ELR (cell line): Measurements from ENCODE around the gene SLC44A2.

ENCODE experiments used
- DNase-seq: peaks from one replicate; pipeline ENCODE4 v3.0.0-alpha.2; 2015; ENCODE audit warnings: low read depth

The SLC44A2 gene

GRCh38 chr19:10682397-10683063, 57.2 kb downstream of the SLC44A2 start:
- DNase-seq = no peak

GRCh38 chr19:10683064-10683426, 57.7 kb downstream of the SLC44A2 start:
- DNase-seq = no peak

DNA sequence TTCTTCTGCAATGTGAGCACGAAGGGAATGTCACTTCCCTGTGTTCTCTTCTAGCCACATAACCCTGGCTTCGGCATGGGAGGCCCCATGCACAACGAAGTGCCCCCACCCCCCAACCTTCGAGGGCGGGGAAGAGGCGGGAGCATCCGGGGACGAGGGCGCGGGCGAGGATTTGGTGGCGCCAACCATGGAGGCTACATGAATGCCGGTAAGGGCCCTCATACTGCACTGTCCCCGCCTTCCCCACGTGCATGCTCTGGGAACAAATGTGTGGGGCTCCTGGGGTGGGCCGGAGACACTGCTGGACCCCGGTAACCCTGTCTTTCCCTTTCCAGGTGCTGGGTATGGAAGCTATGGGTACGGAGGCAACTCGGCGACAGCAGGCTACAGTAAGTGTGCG, 58.2 kb downstream of the SLC44A2 start:
- DNase-seq = no peak

DNA sequence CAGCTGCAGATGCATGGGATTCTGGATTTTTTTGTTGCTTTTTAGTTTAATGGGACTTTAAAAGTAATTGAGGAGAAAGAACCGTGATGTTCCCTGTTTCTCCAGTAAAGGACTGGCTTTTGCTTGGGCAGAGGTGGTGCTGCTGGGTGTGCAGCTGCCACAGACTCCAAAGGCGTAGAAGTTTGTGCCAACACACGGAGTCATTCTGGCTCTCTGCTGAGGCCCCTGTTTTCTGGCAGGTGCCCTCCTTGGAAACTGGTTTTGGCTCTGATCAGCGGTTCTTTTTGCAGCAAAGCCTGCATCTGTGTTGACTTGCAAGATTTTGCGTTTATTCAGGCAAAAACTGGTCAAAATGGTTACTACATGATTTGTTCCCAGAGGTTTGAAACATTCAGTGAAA, 59.9 kb downstream of the SLC44A2 start:
- no peak for DNase-seq

- no peak for DNase-seq
Observed at GRCh38 chr19:10686193-10686592, 60.8 kb downstream of the SLC44A2 start.

- DNase-seq = peak; percentile 59
Observed at GRCh38 chr19:10686661-10687517, 61.5 kb downstream of the SLC44A2 start.

DNA sequence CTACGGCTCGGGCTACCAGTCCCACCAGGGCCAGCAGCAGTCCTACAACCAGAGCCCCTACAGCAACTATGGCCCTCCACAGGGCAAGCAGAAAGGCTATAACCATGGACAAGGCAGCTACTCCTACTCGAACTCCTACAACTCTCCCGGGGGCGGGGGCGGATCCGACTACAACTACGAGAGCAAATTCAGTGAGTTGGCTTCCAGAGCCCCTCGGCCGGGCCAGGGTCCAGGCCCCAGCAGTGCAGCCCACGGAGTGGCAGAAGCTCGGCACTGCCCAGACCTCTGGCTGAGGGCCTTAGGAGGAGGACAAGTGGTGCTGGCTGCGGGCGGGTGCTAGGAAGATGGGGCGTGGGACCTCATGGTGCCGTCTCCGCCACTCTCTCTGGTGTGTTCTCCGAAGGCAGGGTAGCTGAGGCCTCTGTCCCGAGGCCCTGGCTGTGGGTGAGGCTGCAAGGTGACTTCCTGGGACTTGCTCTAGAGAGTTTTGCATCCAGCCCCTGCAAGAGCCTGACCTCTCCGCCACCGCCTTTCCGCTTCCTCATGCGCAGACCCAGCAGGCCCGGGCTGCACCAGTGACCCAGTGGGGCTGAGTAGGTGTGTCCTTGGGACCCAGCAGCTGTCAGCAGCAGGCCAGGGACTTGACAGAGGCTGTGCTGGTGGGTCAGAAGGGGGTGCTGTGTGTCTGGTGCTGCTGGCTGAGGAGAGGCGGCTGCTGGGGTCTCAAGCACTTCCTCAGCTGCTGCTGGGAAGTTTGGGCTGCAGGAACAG, 62.4 kb downstream of the SLC44A2 start:
- no peak for DNase-seq

- no peak for DNase-seq
Observed at GRCh38 chr19:10688545-10689280, 63.4 kb downstream of the SLC44A2 start.

DNA sequence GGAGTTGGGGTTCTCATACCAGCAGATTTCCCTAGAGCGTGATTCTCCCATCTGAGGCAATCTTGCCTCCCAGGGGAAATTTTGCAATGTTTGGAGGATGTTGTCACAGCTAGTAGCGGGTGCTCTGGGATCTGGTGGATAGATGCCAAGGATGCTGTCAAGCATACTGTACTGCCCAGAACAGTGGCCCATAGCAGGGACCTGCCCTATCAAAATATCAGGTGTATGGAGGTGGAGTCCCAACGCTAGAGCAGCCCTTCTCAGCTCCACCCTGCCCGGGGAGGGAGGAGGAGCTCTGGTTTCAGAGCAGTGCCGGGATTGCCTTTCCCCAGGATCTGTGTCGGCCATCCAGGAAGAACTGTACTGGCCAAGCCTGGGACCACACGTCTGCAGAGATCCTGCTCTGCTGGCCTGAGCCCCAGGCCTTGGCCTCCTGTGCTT, 65.0 kb downstream of the SLC44A2 start:
- peak; percentile 39 for DNase-seq

DNA sequence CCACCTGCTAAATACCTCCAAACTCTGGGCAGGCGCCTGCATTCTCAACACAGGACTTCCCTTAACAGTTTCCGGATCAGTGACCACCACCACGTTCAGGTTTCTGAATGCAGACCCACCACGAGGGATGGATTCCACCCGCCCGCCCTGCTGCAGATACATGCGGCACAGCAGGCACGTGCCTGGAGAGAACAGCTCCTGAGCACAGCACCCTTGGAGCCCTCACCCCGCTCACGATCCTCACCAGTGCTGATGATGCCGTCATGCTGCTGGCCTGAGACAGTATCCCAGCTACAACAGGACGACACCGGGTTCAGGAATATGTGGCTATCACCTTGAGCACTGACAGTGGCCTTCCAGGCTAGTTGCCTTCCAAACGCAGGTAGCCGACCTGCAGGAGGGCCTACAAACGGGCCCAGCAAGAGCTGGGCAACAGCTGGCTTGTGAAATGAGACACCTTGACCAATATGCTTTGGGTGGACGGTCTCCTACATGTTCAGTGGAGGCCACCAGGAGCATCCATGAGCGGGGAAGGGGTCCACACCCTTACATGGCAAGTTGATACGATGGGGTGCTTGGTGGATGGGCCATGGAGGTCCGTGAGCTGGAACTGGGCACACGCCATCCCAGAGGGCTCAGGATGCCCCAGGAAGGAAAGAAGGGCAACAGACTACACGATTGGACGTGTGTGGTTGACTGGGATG, 66.0 kb downstream of the SLC44A2 start:
- DNase-seq = no peak

- no peak for DNase-seq
Observed at GRCh38 chr19:10691883-10692282, 66.5 kb downstream of the SLC44A2 start.

DNA sequence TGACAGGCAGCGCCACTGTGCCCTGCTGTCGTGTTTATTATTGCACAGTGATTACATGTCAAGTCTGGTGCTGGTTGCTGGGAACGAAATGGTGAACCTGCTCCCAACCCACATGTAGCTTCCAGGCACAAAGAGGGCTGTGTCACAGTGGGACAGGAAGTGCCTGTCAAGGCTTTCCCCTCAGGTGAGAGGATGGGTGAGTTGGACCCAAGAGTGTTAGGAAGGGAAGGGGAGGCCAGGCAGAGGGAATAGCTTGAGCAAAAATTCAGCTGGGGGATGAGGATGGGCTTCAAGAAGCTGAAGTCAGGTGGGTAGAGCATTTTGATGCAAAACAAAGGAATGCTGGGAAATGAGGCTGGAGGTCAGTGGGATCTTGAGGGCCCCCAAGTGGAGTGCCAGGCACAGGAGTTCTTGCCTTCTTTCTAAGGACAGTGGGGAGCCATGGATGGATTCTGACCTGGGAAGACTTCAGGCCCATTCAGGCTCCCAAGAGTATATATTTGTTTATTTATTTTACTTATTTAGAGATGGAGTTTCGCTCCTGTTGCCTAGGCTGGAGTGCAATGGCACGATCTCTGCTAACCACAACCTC, 67.4 kb downstream of the SLC44A2 start:
- no peak for DNase-seq
